ENCODE measurements around the gene NEK6. TPM values are rescaled to one million over a fixed set of nuclear protein-coding genes. Genes with fewer than 3 reads are reported as not detected.

NEK6 gene
- polyA plus RNA-seq, 2 of the 4 experiments (the other 2 are of a cell fraction), result 26.1 to 33.7 TPM

DNA sequence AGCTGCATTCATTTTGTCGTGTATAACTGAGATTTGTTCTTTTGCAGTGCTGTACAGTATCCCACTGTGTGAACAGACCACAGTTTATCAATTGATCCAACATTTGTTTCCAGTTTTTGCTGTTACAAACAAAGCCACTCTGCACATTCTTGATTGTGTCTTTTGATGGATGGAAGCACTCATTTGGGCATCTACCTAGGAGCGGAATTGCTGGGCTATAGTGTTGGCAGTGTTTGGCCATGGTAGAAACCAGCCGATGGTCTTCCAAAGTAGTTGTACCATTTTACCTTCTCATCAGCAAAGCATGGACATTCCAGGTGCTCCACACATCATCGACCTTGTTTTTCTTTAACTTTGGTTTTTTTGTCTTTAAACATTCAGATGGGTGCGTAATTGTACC lies 79.8 kb downstream of the NEK6 start:
- H3K4me2 ChIP-seq, result no peak overlapping the region
- H3K9me3 ChIP-seq, result 0 out of 3 replicates have a peak, but pooled peaks cover 11% of the 10 kb centered on the region
- H3K4me3 ChIP-seq, result no peak overlapping the region
- ChIA-PET POLR2A (no interaction called here), CTCF (interaction anchor here (1.2 to 2.5 kb wide), 2 partner anchors 17 to 210 kb away, joined by 3 to 10 read pairs; no protein-coding TSS in a partner anchor)
- TF ChIP-seq NFE2L2 (conservative IDR thresholded peaks at IDR 0.05; ENCODE audit: low read length) (no peak), EP300 (IDR thresholded peaks at IDR 0.05) (no peak), MAX (IDR thresholded peaks at IDR 0.05) (no peak), POLR2AphosphoS2 (conservative IDR thresholded peaks at IDR 0.05; ENCODE audit: low read length) (no peak)
- peak in 1 of 2 experiments; percentile 38 for DNase-seq (ENCODE audit: low read depth in 1 of 2, low spot score in 1 of 2)
- 98% methylated on average over 5 of the region's 5 CpGs for WGBS (ENCODE audit: missing lambda C conversion rate)
- FAIRE-seq, result no peak
- H3K27ac ChIP-seq, result no peak overlapping the region
- ATAC-seq, result no peak
- peaks cover 1% of the 10 kb centered on the region; the same call in 2 of the 3 replicates for H3K4me1 ChIP-seq

DNA sequence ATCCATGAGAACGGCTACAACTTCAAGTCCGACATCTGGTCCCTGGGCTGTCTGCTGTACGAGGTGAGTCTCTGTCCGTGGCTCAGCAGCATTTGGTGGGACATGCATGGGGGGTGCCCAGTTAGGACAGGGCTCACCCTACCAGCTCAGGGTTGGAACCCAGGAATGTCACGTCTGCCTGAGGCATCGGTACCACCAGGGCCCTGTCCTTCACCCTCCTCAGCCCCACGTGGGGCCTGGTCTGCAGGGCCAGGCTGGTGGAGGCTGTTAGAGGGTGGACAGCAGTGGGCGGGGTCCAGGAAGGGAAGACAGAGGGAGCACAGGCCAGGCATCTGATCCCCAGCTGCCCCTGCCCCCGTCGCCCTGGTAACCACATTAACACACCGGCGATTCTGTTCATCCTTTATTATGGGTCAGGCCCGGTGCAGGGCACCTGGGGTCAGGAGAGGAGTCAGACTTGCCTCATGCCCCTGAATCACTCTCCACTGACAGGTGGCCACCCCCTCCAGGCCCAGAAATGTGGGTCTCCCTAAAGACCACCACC lies 81.9 kb downstream of the NEK6 start:
- 0 out of 3 replicates have a peak, but pooled peaks cover 11% of the 10 kb centered on the region for H3K9me3 ChIP-seq
- H3K4me2 ChIP-seq, result no peak overlapping the region
- ChIA-PET CTCF (interaction anchor here (0.7 to 2.5 kb wide), 5 partner anchors 14 to 213 kb away, joined by 3 to 10 read pairs (median 3); no protein-coding TSS in a partner anchor), POLR2A (no interaction called here)
- TF ChIP-seq POLR2A (IDR thresholded peaks at IDR 0.05; ENCODE audit: low read length), result no peak
- no peak for TF ChIP-seq MYC (IDR thresholded peaks at IDR 0.05; ENCODE audit: borderline replicate concordance, low read length)
- no peak overlapping the region for H3K27ac ChIP-seq
- peaks cover 12% of the 10 kb centered on the region for H3K4me1 ChIP-seq
- no peak overlapping the region for H3K4me3 ChIP-seq
- FAIRE-seq (no peak), ATAC-seq (no peak), DNase-seq (ENCODE audit: low read depth in 1 of 2, low spot score in 1 of 2) (no peak)
- 85% methylated on average over 10 of the region's 13 CpGs for WGBS (ENCODE audit: missing lambda C conversion rate)

- no peak overlapping the region for H3K4me2 ChIP-seq
- ChIA-PET CTCF (interaction anchor here (0.8 to 2.5 kb wide), 5 partner anchors 15 to 214 kb away, joined by 3 to 10 read pairs (median 3); no protein-coding TSS in a partner anchor), POLR2A (no interaction called here)
- 0 out of 3 replicates have a peak, but pooled peaks cover 11% of the 10 kb centered on the region for H3K9me3 ChIP-seq
- no peak overlapping the region for H3K27ac ChIP-seq
- DNase-seq (ENCODE audit: low read depth in 1 of 2, low spot score in 1 of 2), result no peak
- no peak overlapping the region for H3K4me3 ChIP-seq
- WGBS (ENCODE audit: missing lambda C conversion rate), result 89% methylated on average over 16 of the region's 18 CpGs
- ATAC-seq, result no peak
- TF ChIP-seq FOSL2 (IDR thresholded peaks at IDR 0.05) (no peak), FOSL2 (CRISPR knock-in tag; IDR thresholded peaks at IDR 0.05) (no peak), CEBPB (IDR thresholded peaks at IDR 0.05) (no peak), NPAS2 (CRISPR knock-in tag; IDR thresholded peaks at IDR 0.05; ENCODE audit: borderline replicate concordance) (no peak), MAFK (IDR thresholded peaks at IDR 0.05; ENCODE audit: partially characterized antibody) (no peak), SREBF2 (IDR thresholded peaks at IDR 0.05) (no peak), MAX (IDR thresholded peaks at IDR 0.05) (no peak), POLR2A (IDR thresholded peaks at IDR 0.05; ENCODE audit: low read length) (no peak), MAZ (IDR thresholded peaks at IDR 0.05; ENCODE audit: borderline replicate concordance, low read depth, low read length) (no peak), HOXB5 (CRISPR knock-in tag; IDR thresholded peaks at IDR 0.05) (no peak), FOSB (CRISPR knock-in tag; IDR thresholded peaks at IDR 0.05) (no peak), HDAC2 (IDR thresholded peaks at IDR 0.05) (no peak), USF2 (IDR thresholded peaks at IDR 0.05) (no peak), ZFP36 (IDR thresholded peaks at IDR 0.05; ENCODE audit: borderline replicate concordance, partially characterized antibody) (no peak), BHLHE40 (IDR thresholded peaks at IDR 0.05; ENCODE audit: low read depth, low read length) (no peak), KDM5A (IDR thresholded peaks at IDR 0.05) (no peak)
- TF ChIP-seq, protein P1, sequence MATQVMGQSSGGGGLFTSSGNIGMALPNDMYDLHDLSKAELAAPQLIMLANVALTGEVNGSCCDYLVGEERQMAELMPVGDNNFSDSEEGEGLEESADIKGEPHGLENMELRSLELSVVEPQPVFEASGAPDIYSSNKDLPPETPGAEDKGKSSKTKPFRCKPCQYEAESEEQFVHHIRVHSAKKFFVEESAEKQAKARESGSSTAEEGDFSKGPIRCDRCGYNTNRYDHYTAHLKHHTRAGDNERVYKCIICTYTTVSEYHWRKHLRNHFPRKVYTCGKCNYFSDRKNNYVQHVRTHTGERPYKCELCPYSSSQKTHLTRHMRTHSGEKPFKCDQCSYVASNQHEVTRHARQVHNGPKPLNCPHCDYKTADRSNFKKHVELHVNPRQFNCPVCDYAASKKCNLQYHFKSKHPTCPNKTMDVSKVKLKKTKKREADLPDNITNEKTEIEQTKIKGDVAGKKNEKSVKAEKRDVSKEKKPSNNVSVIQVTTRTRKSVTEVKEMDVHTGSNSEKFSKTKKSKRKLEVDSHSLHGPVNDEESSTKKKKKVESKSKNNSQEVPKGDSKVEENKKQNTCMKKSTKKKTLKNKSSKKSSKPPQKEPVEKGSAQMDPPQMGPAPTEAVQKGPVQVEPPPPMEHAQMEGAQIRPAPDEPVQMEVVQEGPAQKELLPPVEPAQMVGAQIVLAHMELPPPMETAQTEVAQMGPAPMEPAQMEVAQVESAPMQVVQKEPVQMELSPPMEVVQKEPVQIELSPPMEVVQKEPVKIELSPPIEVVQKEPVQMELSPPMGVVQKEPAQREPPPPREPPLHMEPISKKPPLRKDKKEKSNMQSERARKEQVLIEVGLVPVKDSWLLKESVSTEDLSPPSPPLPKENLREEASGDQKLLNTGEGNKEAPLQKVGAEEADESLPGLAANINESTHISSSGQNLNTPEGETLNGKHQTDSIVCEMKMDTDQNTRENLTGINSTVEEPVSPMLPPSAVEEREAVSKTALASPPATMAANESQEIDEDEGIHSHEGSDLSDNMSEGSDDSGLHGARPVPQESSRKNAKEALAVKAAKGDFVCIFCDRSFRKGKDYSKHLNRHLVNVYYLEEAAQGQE (IDR thresholded peaks at IDR 0.05), result no peak
- no peak for FAIRE-seq
- H3K4me1 ChIP-seq, result peaks cover 12% of the 10 kb centered on the region
Observed at GRCh38 chr9:124340219-124341069, 82.7 kb downstream of the NEK6 start.
